ENCODE results near the gene ARID1B. TPM values are rescaled to one million over a fixed set of nuclear protein-coding genes. Genes with fewer than 3 reads are reported as not detected.
A peak's percentile ranks its signal among the peaks of the same experiment; 100 is the strongest.

ARID1B gene
- total RNA-seq, 1 donor from 2014 or later = 59.3 TPM

- no peak overlapping the region for H3K27ac Mint-ChIP-seq (ENCODE audit: unreplicated experiment)
- H3K4me3 Mint-ChIP-seq (ENCODE audit: unreplicated experiment) = no peak overlapping the region
- H3K9me3 Mint-ChIP-seq (ENCODE audit: low read depth) = no peaks in the 10 kb centered on the region
- H3K27me3 Mint-ChIP-seq (ENCODE audit: low read depth) = no peaks in the 10 kb centered on the region
- peaks cover 6% of the 10 kb centered on the region for H3K36me3 Mint-ChIP-seq (ENCODE audit: low read depth)
- H3K4me1 Mint-ChIP-seq (ENCODE audit: low read depth) = peaks cover 10% of the 10 kb centered on the region
- no peak for DNase-seq (ENCODE audit: low spot score)
- no peak for TF ChIP-seq CTCF (IDR thresholded peaks at IDR 0.05)
Measured at GRCh38 chr6:157080986-157081391, 303.8 kb downstream of the ARID1B start.

DNA sequence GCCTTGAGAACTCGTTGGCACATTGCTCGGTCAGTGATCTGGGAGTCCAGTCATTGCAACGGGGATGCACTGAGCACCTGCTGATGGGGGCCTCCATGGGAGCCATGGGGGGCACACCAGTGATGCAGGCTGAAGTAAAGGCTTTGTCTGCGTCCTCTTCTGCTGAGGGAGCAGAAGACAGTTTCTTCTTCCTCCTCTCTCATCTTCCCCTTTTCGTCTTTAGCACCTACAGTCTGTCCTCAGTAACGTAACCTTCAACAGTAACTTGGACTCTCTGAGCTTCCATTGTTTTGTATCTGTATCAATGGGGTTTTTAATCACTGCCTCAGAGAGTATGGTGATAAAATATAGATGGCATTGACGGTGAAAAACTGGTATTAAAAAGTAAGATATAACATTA lies 306.2 kb downstream of the ARID1B start:
- DNase-seq (ENCODE audit: low spot score) = no peak
- H3K4me1 Mint-ChIP-seq (ENCODE audit: low read depth) = peaks cover 1% of the 10 kb centered on the region
- H3K36me3 Mint-ChIP-seq (ENCODE audit: low read depth) = peaks cover 6% of the 10 kb centered on the region
- no peaks in the 10 kb centered on the region for H3K9me3 Mint-ChIP-seq (ENCODE audit: low read depth)
- no peak overlapping the region for H3K27ac Mint-ChIP-seq (ENCODE audit: unreplicated experiment)
- no peaks in the 10 kb centered on the region for H3K27me3 Mint-ChIP-seq (ENCODE audit: low read depth)
- no peak for TF ChIP-seq CTCF (IDR thresholded peaks at IDR 0.05)
- H3K4me3 Mint-ChIP-seq (ENCODE audit: unreplicated experiment) = no peak overlapping the region

DNA sequence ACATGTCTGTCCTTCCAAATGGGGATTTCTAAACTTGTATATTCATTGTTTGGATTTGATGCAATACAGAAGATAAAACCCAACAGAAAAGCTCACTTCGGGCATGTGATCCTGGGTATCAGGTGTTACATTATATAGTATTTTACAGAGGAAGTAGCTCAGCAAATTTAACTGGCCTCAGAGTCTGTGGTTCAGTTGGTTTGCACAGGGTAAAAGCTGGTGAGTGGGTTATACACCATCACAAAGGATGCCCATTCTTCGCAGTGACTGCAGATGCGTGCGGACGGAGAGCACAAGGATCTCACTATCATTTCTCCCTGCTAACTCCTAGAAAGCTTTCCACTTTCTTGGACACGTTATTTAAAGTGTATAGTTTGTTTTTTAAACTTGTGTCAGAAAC lies 309.5 kb downstream of the ARID1B start:
- TF ChIP-seq CTCF (IDR thresholded peaks at IDR 0.05) = no peak
- peaks cover 14% of the 10 kb centered on the region for H3K4me1 Mint-ChIP-seq (ENCODE audit: low read depth)
- no peaks in the 10 kb centered on the region for H3K9me3 Mint-ChIP-seq (ENCODE audit: low read depth)
- H3K27ac Mint-ChIP-seq (ENCODE audit: unreplicated experiment) = no peak overlapping the region
- DNase-seq (ENCODE audit: low spot score) = no peak
- no peaks in the 10 kb centered on the region for H3K27me3 Mint-ChIP-seq (ENCODE audit: low read depth)
- H3K36me3 Mint-ChIP-seq (ENCODE audit: low read depth) = peaks cover 8% of the 10 kb centered on the region
- no peak overlapping the region for H3K4me3 Mint-ChIP-seq (ENCODE audit: unreplicated experiment)

DNA sequence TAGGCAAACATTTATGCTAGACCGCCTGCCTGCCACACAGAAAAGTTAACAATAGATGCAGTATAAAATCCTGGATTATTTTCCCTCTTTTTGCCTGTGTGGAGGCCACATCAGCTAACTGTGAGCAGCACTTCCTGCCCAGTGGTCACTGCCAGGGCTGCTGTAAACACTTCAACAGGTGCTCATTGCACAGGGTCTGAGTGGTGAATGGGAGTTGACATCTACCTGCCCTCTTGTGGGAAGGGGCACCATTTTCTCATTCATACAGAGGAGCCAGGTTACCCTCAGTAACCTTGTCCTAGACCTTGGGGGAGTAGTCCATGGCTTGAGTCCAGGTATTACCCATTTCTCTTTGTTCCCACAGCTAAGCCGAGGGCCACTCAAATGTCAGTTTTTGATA lies 310.8 kb downstream of the ARID1B start:
- peaks cover 8% of the 10 kb centered on the region for H3K36me3 Mint-ChIP-seq (ENCODE audit: low read depth)
- H3K9me3 Mint-ChIP-seq (ENCODE audit: low read depth) = no peaks in the 10 kb centered on the region
- H3K4me3 Mint-ChIP-seq (ENCODE audit: unreplicated experiment) = no peak overlapping the region
- DNase-seq (ENCODE audit: low spot score) = no peak
- H3K27me3 Mint-ChIP-seq (ENCODE audit: low read depth) = no peaks in the 10 kb centered on the region
- peaks cover 14% of the 10 kb centered on the region for H3K4me1 Mint-ChIP-seq (ENCODE audit: low read depth)
- no peak for TF ChIP-seq CTCF (IDR thresholded peaks at IDR 0.05)
- H3K27ac Mint-ChIP-seq (ENCODE audit: unreplicated experiment) = no peak overlapping the region

GRCh38 chr6:157088841-157089240 lies 311.7 kb downstream of the ARID1B start:
- TF ChIP-seq CTCF (IDR thresholded peaks at IDR 0.05) = no peak
- no peak overlapping the region for H3K4me3 Mint-ChIP-seq (ENCODE audit: unreplicated experiment)
- no peaks in the 10 kb centered on the region for H3K27me3 Mint-ChIP-seq (ENCODE audit: low read depth)

More at GRCh38 chr6:157088841-157089240, 311.7 kb downstream of the ARID1B start:
- H3K27ac Mint-ChIP-seq (ENCODE audit: unreplicated experiment) = peak overlapping the region; percentile 56
- peaks cover 20% of the 10 kb centered on the region for H3K4me1 Mint-ChIP-seq (ENCODE audit: low read depth)
- peaks cover 8% of the 10 kb centered on the region for H3K36me3 Mint-ChIP-seq (ENCODE audit: low read depth)
- no peaks in the 10 kb centered on the region for H3K9me3 Mint-ChIP-seq (ENCODE audit: low read depth)
- DNase-seq (ENCODE audit: low spot score) = no peak

Data from chondrocyte (in vitro differentiated cells).